Measurements from ENCODE around the gene C1orf198. TPM values are rescaled to one million over a fixed set of nuclear protein-coding genes. Genes with fewer than 3 reads are reported as not detected.

C1orf198 gene
- total and polyA plus RNA-seq, 11 donors = 23.1 to 145 (median 63.8) TPM

DNA sequence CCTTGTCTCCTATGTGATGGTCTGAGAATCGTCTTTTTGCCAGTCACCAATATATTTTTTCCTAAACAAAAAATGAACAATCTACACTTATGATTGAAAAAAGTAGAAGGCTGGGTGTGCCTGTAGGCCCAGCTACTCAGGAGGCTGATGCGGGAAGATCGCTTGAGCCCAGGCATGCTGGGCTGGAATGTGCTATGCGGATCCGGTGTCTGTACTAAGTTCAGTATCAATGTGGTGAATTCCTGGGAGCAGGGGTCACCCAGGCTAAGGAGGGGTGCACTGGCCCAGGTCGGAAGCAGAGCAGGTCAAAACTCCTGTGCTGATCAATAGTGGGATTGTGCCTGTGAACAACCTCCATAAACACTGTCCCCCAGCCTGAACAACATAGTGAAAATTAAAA, 25.7 kb upstream of the C1orf198 start:
- 91 to 97% (median 94%) methylated on average over 6 of the region's 6 CpGs for WGBS, 4 donors
- Histone ChIP-seq H3K36me3 (no peaks in the 10 kb centered on the region), H3K27me3 (no peaks in the 10 kb centered on the region), H3K4me3 (no peak overlapping the region), H3K27ac (no peak overlapping the region), H3K4me1 (peaks cover 0 to 8% (median 0%) of the 10 kb centered on the region in 12 donors), H3K9me3 (no peaks in the 10 kb centered on the region)
- TF ChIP-seq, protein P1, sequence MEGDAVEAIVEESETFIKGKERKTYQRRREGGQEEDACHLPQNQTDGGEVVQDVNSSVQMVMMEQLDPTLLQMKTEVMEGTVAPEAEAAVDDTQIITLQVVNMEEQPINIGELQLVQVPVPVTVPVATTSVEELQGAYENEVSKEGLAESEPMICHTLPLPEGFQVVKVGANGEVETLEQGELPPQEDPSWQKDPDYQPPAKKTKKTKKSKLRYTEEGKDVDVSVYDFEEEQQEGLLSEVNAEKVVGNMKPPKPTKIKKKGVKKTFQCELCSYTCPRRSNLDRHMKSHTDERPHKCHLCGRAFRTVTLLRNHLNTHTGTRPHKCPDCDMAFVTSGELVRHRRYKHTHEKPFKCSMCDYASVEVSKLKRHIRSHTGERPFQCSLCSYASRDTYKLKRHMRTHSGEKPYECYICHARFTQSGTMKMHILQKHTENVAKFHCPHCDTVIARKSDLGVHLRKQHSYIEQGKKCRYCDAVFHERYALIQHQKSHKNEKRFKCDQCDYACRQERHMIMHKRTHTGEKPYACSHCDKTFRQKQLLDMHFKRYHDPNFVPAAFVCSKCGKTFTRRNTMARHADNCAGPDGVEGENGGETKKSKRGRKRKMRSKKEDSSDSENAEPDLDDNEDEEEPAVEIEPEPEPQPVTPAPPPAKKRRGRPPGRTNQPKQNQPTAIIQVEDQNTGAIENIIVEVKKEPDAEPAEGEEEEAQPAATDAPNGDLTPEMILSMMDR (IDR thresholded peaks at IDR 0.05) = no peak
- TF ChIP-seq POLR2A (IDR thresholded peaks at IDR 0.05) = no peak
- no peak for DNase-seq
- no peak for ATAC-seq
- intact Hi-C loops (cut with DNase I) = no loop called here

DNA sequence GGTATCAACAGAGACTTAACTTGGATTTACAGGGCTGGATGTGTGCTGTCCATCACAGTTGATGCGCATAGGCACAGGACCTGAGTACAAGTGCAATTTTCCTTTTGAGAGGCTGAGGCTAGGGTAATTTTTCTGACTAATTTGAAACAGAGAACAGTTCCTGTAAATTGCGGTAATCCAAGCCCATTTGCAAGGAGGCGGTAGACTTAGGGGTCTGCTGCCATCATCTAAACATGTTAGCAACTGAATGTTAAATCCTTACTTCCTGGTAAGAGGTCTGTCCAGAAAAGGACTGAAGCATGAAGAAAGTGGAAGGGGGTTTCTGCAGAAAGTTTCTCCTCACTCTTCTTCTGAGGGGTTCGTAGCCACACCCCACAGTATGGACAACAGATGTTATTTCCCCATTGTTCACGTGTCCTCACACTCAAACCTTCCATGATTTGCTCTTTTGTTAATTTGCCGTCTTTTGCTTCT, 23.7 kb upstream of the C1orf198 start:
- no peak overlapping the region for H3K27ac ChIP-seq
- no peaks in the 10 kb centered on the region for H3K9me3 ChIP-seq
- no peaks in the 10 kb centered on the region for H3K4me1 ChIP-seq
- no peaks in the 10 kb centered on the region for H3K36me3 ChIP-seq
- whole genome bisulfite sequencing, 4 donors = 85 to 94% (median 89%) methylated on average over 6 of the region's 6 CpGs
- H3K4me3 ChIP-seq = no peak overlapping the region
- intact Hi-C loops (cut with DNase I) = no loop called here
- no peak for DNase-seq
- TF ChIP-seq, protein P1 (IDR thresholded peaks at IDR 0.05) = no peak
- TF ChIP-seq POLR2A (IDR thresholded peaks at IDR 0.05) = no peak
- ATAC-seq = no peak
- H3K27me3 ChIP-seq = no peaks in the 10 kb centered on the region

DNA sequence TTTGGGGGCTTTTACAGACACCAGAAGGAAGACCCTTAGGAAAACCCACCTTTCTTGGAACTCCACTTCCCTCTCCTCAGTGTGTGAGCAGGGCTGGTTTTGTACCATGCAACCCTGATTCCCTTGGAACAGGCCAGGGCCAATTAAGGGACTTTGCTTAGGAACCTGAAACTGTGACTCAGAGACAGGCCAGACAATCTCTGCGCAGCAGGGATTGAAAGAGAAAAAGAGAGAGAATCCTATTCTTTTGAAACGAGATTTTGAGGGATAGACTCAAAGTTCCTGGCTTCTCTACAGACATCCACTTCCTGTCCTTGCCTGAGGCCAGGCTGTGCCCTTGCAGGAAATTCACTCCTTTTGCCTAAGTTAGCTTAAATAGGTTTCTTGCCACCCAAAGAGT, 23.1 kb upstream of the C1orf198 start:
- Histone ChIP-seq H3K27ac (no peak overlapping the region), H3K9me3 (no peaks in the 10 kb centered on the region), H3K4me3 (no peak overlapping the region), H3K4me1 (no peaks in the 10 kb centered on the region), H3K36me3 (no peaks in the 10 kb centered on the region), H3K27me3 (no peaks in the 10 kb centered on the region)
- intact Hi-C loops (cut with DNase I) = no loop called here
- ATAC-seq = no peak
- 48 to 61% (median 50%) methylated on average over 2 of the region's 2 CpGs for WGBS, 4 donors
- TF ChIP-seq, protein P1 (IDR thresholded peaks at IDR 0.05) = no peak
- TF ChIP-seq POLR2A (IDR thresholded peaks at IDR 0.05) = no peak
- no peak for DNase-seq

DNA sequence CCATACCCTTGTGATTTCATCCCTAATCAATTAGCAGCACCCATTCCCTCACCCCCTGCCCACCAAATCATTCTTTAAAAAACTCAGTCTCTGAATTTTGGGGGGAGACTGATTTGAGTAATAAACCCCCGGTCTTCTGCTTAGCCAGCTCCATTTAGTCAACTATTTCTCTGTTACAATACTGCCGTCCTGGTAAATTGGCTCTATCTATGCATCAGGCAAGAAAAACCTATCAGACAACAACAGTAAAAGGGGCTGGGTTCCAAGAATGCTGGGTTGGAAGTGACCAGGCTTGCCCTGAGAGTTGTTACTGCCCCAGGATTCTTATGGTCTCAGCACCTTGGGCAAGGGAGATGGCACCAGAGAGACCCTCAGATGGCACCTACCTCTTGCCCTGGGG, 16.3 kb upstream of the C1orf198 start:
- no peak overlapping the region for H3K27ac ChIP-seq
- no peak overlapping the region for H3K4me3 ChIP-seq
- TF ChIP-seq, protein P1 (IDR thresholded peaks at IDR 0.05) = no peak
- H3K9me3 ChIP-seq = peaks cover 0 to 12% (median 0%) of the 10 kb centered on the region in 12 donors
- WGBS, 4 donors = 87 to 94% (median 94%) methylated on average over 2 of the region's 2 CpGs
- intact Hi-C loops (cut with DNase I) = no loop called here
- H3K4me1 ChIP-seq = no peaks in the 10 kb centered on the region
- DNase-seq (no peak), ATAC-seq (no peak)
- H3K27me3 ChIP-seq = peaks cover 0 to 12% (median 0%) of the 10 kb centered on the region in 9 donors
- H3K36me3 ChIP-seq = no peaks in the 10 kb centered on the region

Measured in heart left ventricle (tissue), 16 donors.